M059J (cell line): ENCODE data around the gene SLC2A4RG. TPM values are rescaled to one million over a fixed set of nuclear protein-coding genes. Genes with fewer than 3 reads are reported as not detected.
A peak's percentile ranks its signal among the peaks of the same experiment; 100 is the strongest.

Source experiments
- DNase-seq: peaks from one replicate; pipeline ENCODE4 v3.0.0-alpha.2; 2012; ENCODE audit warnings: low read depth
- total RNA-seq: library from RNA; depleted of rRNA; stranded (reverse); fragments of >200 nt; shearing (Covaris generic); gene quantifications from 2 replicates; pipeline ENCODE4 v1.2.3, GENCODE V29; 2014

SLC2A4RG gene
- total RNA-seq, 1 experiment from 2014 or later = 59.3 TPM

- no peak for DNase-seq
Measured at GRCh38 chr20:63699466-63700198, 39.9 kb upstream of the SLC2A4RG start.

- no peak for DNase-seq
Measured at GRCh38 chr20:63700199-63701050, 39.2 kb upstream of the SLC2A4RG start.

GRCh38 chr20:63701051-63701328 lies 38.6 kb upstream of the SLC2A4RG start:
- DNase-seq = no peak

- DNase-seq = no peak
Measured at GRCh38 chr20:63701329-63702035, 38.1 kb upstream of the SLC2A4RG start.

GRCh38 chr20:63702036-63702665 lies 37.4 kb upstream of the SLC2A4RG start:
- no peak for DNase-seq

GRCh38 chr20:63702751-63703470 lies 36.7 kb upstream of the SLC2A4RG start:
- DNase-seq = peak; percentile 11

GRCh38 chr20:63703471-63703975 lies 36.1 kb upstream of the SLC2A4RG start:
- no peak for DNase-seq

- no peak for DNase-seq
Measured at GRCh38 chr20:63703976-63704748, 35.4 kb upstream of the SLC2A4RG start.

- DNase-seq = no peak
Measured at GRCh38 chr20:63704749-63705117, 34.8 kb upstream of the SLC2A4RG start.

GRCh38 chr20:63705232-63706026 lies 34.1 kb upstream of the SLC2A4RG start:
- DNase-seq = no peak

- no peak for DNase-seq
Measured at GRCh38 chr20:63706027-63706695, 33.4 kb upstream of the SLC2A4RG start.

GRCh38 chr20:63706852-63707557 lies 32.6 kb upstream of the SLC2A4RG start:
- peak; percentile 59 for DNase-seq

- peak; percentile 85 for DNase-seq
Measured at GRCh38 chr20:63707558-63708300, 31.8 kb upstream of the SLC2A4RG start, which contains the start of the genes ARFRP1 and ZGPAT. ARFRP1 (minus strand) TSS chr20:63707976; CDS start chr20:63707091, 885 bp downstream. ZGPAT (plus strand) TSS chr20:63708039; CDS start chr20:63708581, 542 bp downstream.

GRCh38 chr20:63708301-63709148 lies 31.1 kb upstream of the SLC2A4RG start:
- DNase-seq = no peak

- no peak for DNase-seq
Measured at GRCh38 chr20:63709149-63709527, 30.4 kb upstream of the SLC2A4RG start.

GRCh38 chr20:63711085-63711645 lies 28.4 kb upstream of the SLC2A4RG start:
- no peak for DNase-seq
